Liver (tissue), 9 donors: Measurements from ENCODE around the gene IFNA14. TPM values are rescaled to one million over a fixed set of nuclear protein-coding genes. Genes with fewer than 3 reads are reported as not detected.
A peak's percentile ranks its signal among the peaks of the same experiment; 100 is the strongest.
"Not testable (repeated sequence)": the region's sequence is repeated elsewhere in the genome, so short reads cannot be mapped to it uniquely, and the experiment has no call there.

Experiments used
- DNase-seq: peaks from one replicate; pipeline ENCODE4 v3.0.0-alpha.2; 2017; ENCODE audit warnings: low spot score
- H3K27ac ChIP-seq, 2 donors: one replicate each; pipeline ENCODE4 v1.7.0; 2013; ENCODE audit warnings: inconsistent platforms in 2 of 2, low read length in 2 of 2, control low read depth in 1 of 2, low read depth in 1 of 2, mild to moderate bottlenecking in 1 of 2
- H3K27me3 ChIP-seq, 4 donors: one replicate each; pipeline versions ENCODE4 v1.6.1 to v1.7.0; 2013; ENCODE audit warnings: low read length in 3 of 4, inconsistent platforms in 1 of 4, mild to moderate bottlenecking in 1 of 4, moderate library complexity in 1 of 4; ENCODE audit not compliant: control insufficient read depth in 4 of 4, insufficient read depth in 4 of 4
- H3K36me3 ChIP-seq, 4 donors: one replicate each; pipeline versions ENCODE4 v1.6.1 to v1.7.0; 2013; ENCODE audit warnings: low read length in 3 of 4, mild to moderate bottlenecking in 3 of 4, low read depth in 1 of 4, moderate library complexity in 1 of 4; ENCODE audit not compliant: control insufficient read depth in 4 of 4, insufficient read depth in 3 of 4
- H3K4me1 ChIP-seq, 4 donors: one replicate each; pipeline versions ENCODE4 v1.6.1 to v1.7.0; 2013; ENCODE audit warnings: low read length in 3 of 4, mild to moderate bottlenecking in 3 of 4, moderate library complexity in 1 of 4; ENCODE audit not compliant: control insufficient read depth in 4 of 4, insufficient read depth in 4 of 4
- H3K4me3 ChIP-seq, 3 donors: one replicate each; pipeline versions ENCODE4 v1.6.1 to v1.7.0; 2013; ENCODE audit warnings: low read length in 3 of 3, control low read depth in 1 of 3, low read depth in 1 of 3, mild to moderate bottlenecking in 1 of 3
- H3K9ac ChIP-seq, 2 donors: one replicate each; pipeline ENCODE4 v1.7.0; 2013; ENCODE audit warnings: low read length in 2 of 2, mild to moderate bottlenecking in 2 of 2, moderate library complexity in 2 of 2, control low read depth in 1 of 2, low read depth in 1 of 2
- H3K9me3 ChIP-seq, 4 donors: one replicate each; pipeline versions ENCODE4 v1.6.1 to v1.7.0; 2013; ENCODE audit warnings: low read length in 3 of 4; ENCODE audit not compliant: control insufficient read depth in 4 of 4
- CTCF ChIP-seq: fragments of 150-350 bp; IDR thresholded peaks from 2 replicates; pipeline ENCODE4 v1.5.1; 2017; ENCODE audit warnings: improper control_type of control experiment, low read depth, low read length; ENCODE audit not compliant: missing input control
- GABPA ChIP-seq, 2 donors: IDR thresholded peaks in 1 of 2; conservative IDR thresholded peaks in 1 of 2; 2 replicates each; pipeline ENCODE4 v1.6.1; 2016; ENCODE audit warnings: antibody characterized with exemption in 2 of 2, mild to moderate bottlenecking in 1 of 2, moderate library complexity in 1 of 2
- HNF4A ChIP-seq, 2 donors: conservative IDR thresholded peaks; 2 replicates each; pipeline ENCODE4 v1.6.1; 2016; ENCODE audit warnings: antibody characterized with exemption in 2 of 2, mild to moderate bottlenecking in 2 of 2
- MAX ChIP-seq: IDR thresholded peaks from 2 replicates; pipeline ENCODE4 v1.6.1; 2016; ENCODE audit warnings: antibody characterized with exemption
- NR2F2 ChIP-seq: IDR thresholded peaks from 2 replicates; pipeline ENCODE4 v1.6.1; 2016; ENCODE audit warnings: antibody characterized with exemption
- RAD21 ChIP-seq, 2 donors: IDR thresholded peaks; 2 replicates each; pipeline ENCODE4 v1.6.1; 2016; ENCODE audit warnings: antibody characterized with exemption in 2 of 2, mild to moderate bottlenecking in 2 of 2
- YY1 ChIP-seq: IDR thresholded peaks from 2 replicates; pipeline ENCODE4 v1.6.1; 2016; ENCODE audit warnings: antibody characterized with exemption, mild to moderate bottlenecking
- ZBTB33 ChIP-seq: IDR thresholded peaks from 2 replicates; pipeline ENCODE4 v1.6.1; 2016; ENCODE audit warnings: antibody characterized with exemption
- WGBS: extraction: QIAGEN DNeasy Blood & Tissue Kit; methylation state at CpG from one replicate; pipeline ENCODE4 v1.1.7; 2013; 5-methylcytosine and 5-hydroxymethylcytosine counted together
- polyA plus RNA-seq, 2 donors: library from polyadenylated mRNA; stranded (reverse) in 1 of 2; unstranded in 1 of 2; fragments of 200-250 nt in 1 of 2; fragments of >200 nt in 1 of 2; fragmentation: Nextera tagmentation in 1 of 2; extraction: Ambion mirVana in 1 of 2; gene quantifications; one replicate each; pipeline versions ENCODE4 v1.2.1 to v1.2.3, GENCODE V29; 2013 to 2015
- total RNA-seq, 2 donors: library from RNA; depleted of rRNA; stranded (reverse); fragments of >200 nt; gene quantifications; one replicate each; pipeline ENCODE4 v1.2.3, GENCODE V29; 2014
- donor health status: healthy.
- donor health status: healthy.
- donor health status: healthy.
- donor health status: healthy.
- donor health status: healthy.

Gene IFNA14
- total and polyA plus RNA-seq, 4 donors: not detected

- Histone ChIP-seq H3K36me3 (no peaks in the 10 kb centered on the region), H3K9ac (no peak overlapping the region), H3K4me1 (no peaks in the 10 kb centered on the region), H3K27ac (no peak overlapping the region), H3K9me3 (no peaks in the 10 kb centered on the region), H3K27me3 (peaks cover 0 to 18% (median 0%) of the 10 kb centered on the region in 4 donors), H3K4me3 (no peak overlapping the region)
- TF ChIP-seq MAX (no peak), NR2F2 (no peak), ZBTB33 (no peak), YY1 (no peak)
- no peak for DNase-seq
- 25% methylated on average over 1 of the region's 1 CpG for WGBS
Observed at GRCh38 chr9:21251190-21251589, 11.4 kb upstream of the IFNA14 start.

- Histone ChIP-seq H3K9me3 (no peaks in the 10 kb centered on the region), H3K4me1 (no peaks in the 10 kb centered on the region)
- no peak for TF ChIP-seq GABPA (IDR thresholded peaks at IDR 0.05 in 1 of 2, conservative IDR thresholded peaks at IDR 0.05 in 1 of 2)
Observed at GRCh38 chr9:21244836-21245235, 5.0 kb upstream of the IFNA14 start.

GRCh38 chr9:21236360-21236714 lies 3.5 kb downstream of the IFNA14 start:
- DNase-seq, H3K36me3 ChIP-seq, H3K4me1 ChIP-seq, H3K4me3 ChIP-seq, H3K27me3 ChIP-seq, H3K27ac ChIP-seq, H3K9me3 ChIP-seq, H3K9ac ChIP-seq: not testable (repeated sequence)
- 19% methylated on average over 1 of the region's 1 CpG for WGBS

More at GRCh38 chr9:21244836-21245235, 5.0 kb upstream of the IFNA14 start:
- WGBS: 39% methylated on average over 2 of the region's 2 CpGs
- peaks cover 0 to under 1% (median 0%) of the 10 kb centered on the region in 4 donors for H3K27me3 ChIP-seq
- no peak overlapping the region for H3K4me3 ChIP-seq
- no peaks in the 10 kb centered on the region for H3K36me3 ChIP-seq
- no peak overlapping the region for H3K27ac ChIP-seq
- no peak overlapping the region for H3K9ac ChIP-seq
- no peak for DNase-seq

GRCh38 chr9:21235468-21236359 lies 4.1 kb downstream of the IFNA14 start:
- TF ChIP-seq RAD21 (IDR thresholded peaks at IDR 0.05) (peak; percentile 71 to 76), HNF4A (conservative IDR thresholded peaks at IDR 0.05) (peak; percentile 17 to 63), CTCF (peak; percentile 44)

More at GRCh38 chr9:21235468-21236359, 4.1 kb downstream of the IFNA14 start:
- H3K4me1 ChIP-seq, H3K9ac ChIP-seq, H3K27me3 ChIP-seq, DNase-seq, H3K9me3 ChIP-seq, H3K36me3 ChIP-seq, H3K4me3 ChIP-seq, H3K27ac ChIP-seq: not testable (repeated sequence)
- 34% methylated on average over 8 of the region's 8 CpGs for WGBS
